Superior temporal gyrus (tissue), 1 donor: ENCODE data around the gene KDM7A.
A peak's percentile ranks its signal among the peaks of the same experiment; 100 is the strongest.
"Not testable (repeated sequence)": the region's sequence is repeated elsewhere in the genome, so short reads cannot be mapped to it uniquely, and the experiment has no call there.

Experiments used
- DNase-seq: peaks from one replicate; pipeline ENCODE4 v3.0.0-alpha.2; 2016; ENCODE audit errors: extremely low spot score

The KDM7A gene

GRCh38 chr7:140200061-140200989, 23.5 kb upstream of the KDM7A start:
- DNase-seq = peak; percentile 40

- no peak for DNase-seq
Observed at GRCh38 chr7:140197938-140198337, 21.2 kb upstream of the KDM7A start.

GRCh38 chr7:140197218-140197890, 20.6 kb upstream of the KDM7A start:
- no peak for DNase-seq

- no peak for DNase-seq
Observed at GRCh38 chr7:140196361-140197217, 19.8 kb upstream of the KDM7A start.

GRCh38 chr7:140195859-140196258, 19.1 kb upstream of the KDM7A start:
- no peak for DNase-seq

- DNase-seq = no peak
Observed at GRCh38 chr7:140192620-140193019, 15.8 kb upstream of the KDM7A start.

GRCh38 chr7:140192176-140192575, 15.4 kb upstream of the KDM7A start:
- no peak for DNase-seq

- DNase-seq = no peak
Observed at GRCh38 chr7:140190588-140190987, 13.8 kb upstream of the KDM7A start.

- DNase-seq = no peak
Observed at GRCh38 chr7:140189917-140190316, 13.1 kb upstream of the KDM7A start.

- DNase-seq = no peak
Observed at GRCh38 chr7:140182917-140183316, 6.1 kb upstream of the KDM7A start.

GRCh38 chr7:140179339-140179738, 2.6 kb upstream of the KDM7A start:
- DNase-seq = no peak

- DNase-seq = no peak
Observed at GRCh38 chr7:140176122-140176701, 571 bp downstream of the KDM7A start.

- DNase-seq = peak; percentile 94
Observed at GRCh38 chr7:140175221-140176121, 1.3 kb downstream of the KDM7A start.

GRCh38 chr7:140174217-140174616, 2.6 kb downstream of the KDM7A start:
- no peak for DNase-seq

GRCh38 chr7:140170375-140170774, 6.4 kb downstream of the KDM7A start:
- DNase-seq = no peak

GRCh38 chr7:140168816-140169215, 8.0 kb downstream of the KDM7A start:
- DNase-seq = no peak

GRCh38 chr7:140165422-140165821, 11.4 kb downstream of the KDM7A start:
- DNase-seq = no peak

GRCh38 chr7:140162081-140162480, 14.7 kb downstream of the KDM7A start:
- DNase-seq = not testable (repeated sequence)

GRCh38 chr7:140161047-140161446, 15.7 kb downstream of the KDM7A start:
- no peak for DNase-seq

- DNase-seq = no peak
Observed at GRCh38 chr7:140160308-140160707, 16.5 kb downstream of the KDM7A start.

- DNase-seq = no peak
Observed at GRCh38 chr7:140159497-140159896, 17.3 kb downstream of the KDM7A start.
